HS-27A (cell line): ENCODE data around the gene FRS2.
"Not testable (repeated sequence)": the region's sequence is repeated elsewhere in the genome, so short reads cannot be mapped to it uniquely, and the experiment has no call there.

Source experiments
- DNase-seq: peaks from one replicate; pipeline ENCODE4 v3.0.0-alpha.2; 2012; ENCODE audit warnings: low read depth, missing footprints

The FRS2 gene

GRCh38 chr12:69580074-69580473, 109.9 kb downstream of the FRS2 start:
- DNase-seq: no peak

DNA sequence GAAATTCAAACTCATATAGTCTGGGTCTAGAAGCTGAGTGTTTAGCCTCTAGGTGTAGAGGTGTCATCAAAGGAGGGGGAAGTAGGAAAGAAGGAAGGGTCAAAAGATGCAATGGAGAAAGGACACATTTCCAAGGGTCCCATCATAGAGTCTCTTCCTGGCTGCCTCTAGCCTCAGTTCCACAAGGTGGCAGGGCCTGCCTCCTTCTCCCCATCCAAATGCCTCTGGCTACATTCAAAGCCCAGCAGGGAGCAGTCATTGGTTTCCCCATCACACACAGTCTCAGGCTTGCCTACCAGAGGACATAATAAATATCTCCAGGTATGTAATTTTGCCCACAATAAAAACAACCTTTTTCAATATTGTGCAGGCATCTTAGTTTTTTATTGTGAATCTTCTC, 113.0 kb downstream of the FRS2 start:
- no peak for DNase-seq

- peak; percentile 83 for DNase-seq
Measured at GRCh38 chr12:69585189-69586062, 115.2 kb downstream of the FRS2 start, which contains the start of gene CCT2. CCT2 (plus strand) TSS chr12:69585459; CDS start chr12:69585522, 63 bp downstream.

DNA sequence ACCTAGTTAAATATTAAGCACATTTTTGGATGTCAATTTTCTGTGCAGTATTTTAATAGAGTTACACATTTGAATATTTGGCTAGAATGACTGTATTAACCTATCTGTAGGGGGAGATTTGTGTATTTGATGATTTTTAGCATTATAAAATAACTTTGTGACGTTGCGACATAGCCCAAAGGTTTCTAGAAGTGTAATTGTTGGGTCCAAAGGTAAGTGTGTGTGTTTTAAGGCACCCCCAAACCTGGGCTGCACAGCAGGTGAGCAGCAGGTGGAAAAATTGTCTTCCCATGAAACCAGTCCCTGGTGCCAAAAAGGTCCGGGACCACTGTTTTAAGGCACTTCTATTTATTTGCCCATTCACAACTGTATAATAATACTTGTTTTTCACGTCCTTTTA, 118.3 kb downstream of the FRS2 start:
- no peak for DNase-seq

DNA sequence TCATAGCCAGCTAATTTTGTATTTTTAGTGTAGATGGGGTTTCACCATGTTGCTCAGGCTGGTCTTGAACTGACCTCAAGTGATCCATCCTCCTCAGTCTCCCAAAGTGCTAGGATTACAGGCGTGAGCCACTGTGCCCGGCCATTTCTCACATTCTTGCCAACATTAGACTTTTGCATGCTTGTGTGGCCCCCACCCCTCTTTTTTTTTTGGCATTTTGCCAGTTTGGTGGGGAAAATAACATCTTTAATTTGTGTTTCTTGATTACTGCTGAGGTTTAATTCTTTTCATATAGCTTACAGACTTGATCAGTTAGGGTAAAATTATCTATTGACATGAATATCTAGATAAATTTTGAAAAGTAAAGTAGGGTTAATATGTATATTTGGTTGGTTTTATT, 118.9 kb downstream of the FRS2 start:
- no peak for DNase-seq

- no peak for DNase-seq
Measured at GRCh38 chr12:69595689-69596088, 125.5 kb downstream of the FRS2 start.

DNA sequence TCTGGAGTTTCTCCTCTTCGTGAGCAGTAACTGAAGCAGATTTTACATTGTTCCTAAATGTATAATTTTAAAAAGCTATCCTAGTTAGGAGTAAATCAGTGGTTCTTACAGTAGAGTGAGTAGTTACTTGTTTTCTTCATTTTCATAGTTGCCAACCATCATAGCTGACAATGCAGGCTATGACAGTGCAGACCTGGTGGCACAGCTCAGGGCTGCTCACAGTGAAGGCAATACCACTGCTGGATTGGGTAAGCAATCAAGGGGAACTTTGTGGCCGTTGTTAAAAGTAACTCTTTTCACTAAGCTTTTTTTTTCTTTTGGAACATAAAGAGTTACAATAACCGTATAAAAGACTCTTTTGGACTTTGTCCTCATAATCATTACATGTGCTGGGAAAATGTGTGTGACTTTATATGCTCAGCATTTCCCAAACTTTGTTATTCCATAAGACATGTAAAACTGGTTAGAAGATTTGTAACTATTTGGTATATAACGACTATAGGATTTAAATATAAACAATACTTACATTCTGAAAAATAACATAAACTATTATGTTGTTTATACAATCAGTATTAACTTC, 128.1 kb downstream of the FRS2 start:
- DNase-seq: no peak

DNA sequence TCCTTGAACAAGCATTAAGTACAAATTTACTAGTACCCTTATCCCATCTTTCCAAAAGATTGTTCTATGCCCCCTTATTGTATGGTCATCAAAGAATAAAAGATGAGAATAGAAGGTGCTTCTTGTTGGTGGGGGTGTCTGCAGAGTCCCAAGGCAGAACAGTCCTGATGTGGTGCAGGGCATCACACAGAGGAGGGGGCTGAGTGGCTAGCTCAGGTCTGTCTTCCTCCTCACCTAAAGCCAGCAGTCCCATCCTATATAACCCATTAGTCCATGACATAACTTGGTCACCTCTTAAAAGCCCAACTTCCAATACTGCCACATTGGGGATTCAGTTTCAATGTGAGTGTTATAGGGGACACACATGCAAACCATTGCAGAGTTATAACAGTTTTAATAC, 130.6 kb downstream of the FRS2 start:
- DNase-seq: no peak

DNA sequence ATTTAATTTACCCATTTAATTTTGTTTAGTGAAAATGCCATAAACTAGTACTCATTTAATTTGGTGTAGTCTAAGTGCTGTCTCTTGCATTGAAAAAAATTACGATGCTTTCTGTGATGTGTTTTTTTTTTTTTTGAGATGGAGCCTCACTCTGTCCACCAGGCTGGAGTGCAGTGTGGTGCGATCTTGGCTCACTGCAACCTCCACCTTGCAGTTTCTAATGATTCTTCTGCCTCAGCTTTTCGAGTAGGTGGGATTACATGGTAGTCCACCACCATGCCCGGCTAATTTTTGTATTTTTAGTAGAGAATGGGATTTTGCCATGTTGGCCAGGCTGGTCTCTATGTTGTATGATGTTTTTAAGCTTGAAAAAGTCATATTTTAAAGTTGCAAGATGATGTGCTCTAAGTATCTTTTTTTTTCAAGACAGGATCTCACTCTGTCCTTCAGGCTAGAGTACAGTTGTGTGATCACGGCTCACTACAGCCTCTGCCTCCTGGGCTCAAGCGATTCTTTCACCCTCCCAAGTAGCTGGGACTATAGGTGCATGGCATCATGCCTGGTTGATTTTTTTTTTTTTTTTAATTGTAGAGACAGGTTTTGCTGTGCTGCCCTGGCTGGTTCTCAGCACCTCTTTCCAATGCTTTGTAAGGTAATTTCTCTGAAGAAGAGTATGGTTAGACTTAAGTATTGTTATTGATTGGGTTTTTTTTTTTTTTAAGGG, 131.9 kb downstream of the FRS2 start:
- DNase-seq: no peak

DNA sequence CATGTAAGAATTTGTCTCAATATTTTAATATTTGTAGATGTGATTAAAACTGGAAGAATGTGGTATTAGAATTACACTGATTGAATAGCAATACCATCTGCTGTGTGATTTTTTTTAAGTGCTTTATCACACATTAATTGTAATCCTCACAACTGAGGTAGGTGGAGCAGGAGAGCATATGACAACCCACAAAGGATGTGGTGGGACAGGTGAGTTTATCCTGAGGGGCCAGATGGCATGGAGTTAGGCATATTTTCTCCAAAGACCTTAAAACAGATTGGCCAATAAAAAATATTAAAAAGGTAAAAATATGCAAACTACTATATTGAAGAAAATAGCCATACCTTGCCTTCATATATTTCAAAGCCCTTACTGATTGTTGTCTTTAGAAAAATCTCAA, 132.8 kb downstream of the FRS2 start:
- DNase-seq: no peak

DNA sequence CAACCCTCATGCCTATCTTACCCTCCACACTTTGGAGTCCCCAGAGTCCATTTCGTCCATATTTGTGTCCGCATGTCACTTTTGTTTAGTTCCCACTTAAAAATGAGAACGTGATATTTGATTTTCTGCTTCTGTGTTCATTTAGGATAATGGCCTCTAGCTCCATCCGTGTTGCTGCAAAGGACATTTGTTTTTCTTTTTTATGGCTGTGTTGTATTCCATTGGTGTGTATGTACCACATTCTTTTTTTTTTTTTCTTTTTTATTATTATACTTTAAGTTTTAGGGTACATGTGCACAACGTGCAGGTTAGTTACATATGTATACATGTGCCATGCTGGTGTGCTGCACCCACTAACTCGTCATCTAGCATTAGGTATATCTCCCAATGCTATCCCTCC, 133.4 kb downstream of the FRS2 start:
- DNase-seq: not testable (repeated sequence)

DNA sequence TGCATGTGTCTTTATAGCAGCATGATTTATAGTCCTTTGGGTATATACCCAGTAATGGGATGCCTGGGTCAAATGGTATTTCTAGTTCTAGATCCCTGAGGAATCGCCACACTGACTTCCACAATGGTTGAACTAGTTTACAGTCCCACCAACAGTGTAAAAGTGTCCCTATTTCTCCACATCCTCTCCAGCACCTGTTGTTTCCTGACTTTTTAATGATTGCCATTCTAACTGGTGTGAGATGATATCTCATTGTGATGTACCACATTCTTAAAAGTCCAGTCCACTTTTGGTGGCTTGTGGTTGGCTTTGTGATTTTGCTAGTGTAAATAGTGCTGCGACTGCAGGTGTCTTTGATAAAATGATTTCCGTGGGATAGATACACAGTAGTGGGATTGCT, 134.1 kb downstream of the FRS2 start:
- not testable (repeated sequence) for DNase-seq

- DNase-seq: no peak
Measured at GRCh38 chr12:69608114-69608513, 137.9 kb downstream of the FRS2 start.

GRCh38 chr12:69610126-69610525, 139.9 kb downstream of the FRS2 start:
- DNase-seq: no peak

GRCh38 chr12:69610729-69611128, 140.5 kb downstream of the FRS2 start, which contains the start of gene LRRC10:
LRRC10 (minus strand) TSS chr12:69610907; CDS start chr12:69610838, 69 bp downstream.
- no peak for DNase-seq

GRCh38 chr12:69613351-69613750, 143.2 kb downstream of the FRS2 start:
- no peak for DNase-seq

GRCh38 chr12:69616025-69616424, 145.8 kb downstream of the FRS2 start:
- DNase-seq: no peak

DNA sequence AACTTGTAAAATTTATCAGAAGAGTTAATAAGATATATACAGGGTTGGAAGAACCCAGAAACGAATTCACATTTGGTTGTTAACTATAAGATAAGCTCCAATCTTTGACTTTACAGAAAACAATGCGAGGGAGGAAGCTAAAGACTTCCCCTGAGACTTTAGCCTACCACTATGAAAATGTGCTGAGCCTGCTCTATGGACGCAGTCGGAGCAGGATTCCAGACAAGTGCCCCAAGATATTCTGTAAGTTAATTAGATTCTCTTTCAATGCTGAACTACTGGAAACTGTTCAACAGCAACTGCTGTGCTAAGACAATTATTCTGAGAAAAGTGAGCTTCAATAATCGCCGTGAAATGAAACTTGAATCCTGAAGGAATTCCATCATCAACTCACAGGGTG, 148.9 kb downstream of the FRS2 start:
- no peak for DNase-seq

DNA sequence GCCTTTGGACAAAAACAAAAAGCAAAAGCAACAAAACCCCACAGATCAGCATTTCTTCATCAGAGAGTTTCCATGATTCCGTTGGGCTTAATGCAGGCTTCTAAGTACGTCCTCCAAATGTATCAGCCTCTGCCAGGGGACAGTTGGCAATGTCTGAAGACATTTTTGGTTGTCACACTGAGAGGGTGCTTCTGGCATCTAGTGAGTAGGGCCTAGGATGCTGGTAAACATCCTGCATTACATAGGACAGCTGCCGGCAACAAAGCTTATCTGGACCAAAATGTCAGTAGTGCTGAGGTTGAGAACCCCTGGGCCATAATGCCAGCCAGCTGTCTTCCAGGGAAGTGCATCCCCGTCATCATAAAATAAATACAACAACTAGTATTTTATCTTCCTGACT, 149.9 kb downstream of the FRS2 start:
- no peak for DNase-seq

- DNase-seq: no peak
Measured at GRCh38 chr12:69620921-69621320, 150.7 kb downstream of the FRS2 start.

GRCh38 chr12:69621551-69621950, 151.4 kb downstream of the FRS2 start:
- DNase-seq: no peak

GRCh38 chr12:69623970-69624369, 153.8 kb downstream of the FRS2 start:
- DNase-seq: no peak

- DNase-seq: no peak
Measured at GRCh38 chr12:69627501-69627900, 157.3 kb downstream of the FRS2 start.
